Activated T-helper 1 cell treated with anti-CD3 and anti-CD28 coated beads, Interleukin-2, amount 50 U/mL, for 16 hours (primary cell): Measurements from ENCODE around the gene ACACA.
"Not testable (repeated sequence)": the region's sequence is repeated elsewhere in the genome, so short reads cannot be mapped to it uniquely, and the experiment has no call there.

Experiments
- DNase-seq, 2 donors: peaks; one replicate each; pipeline ENCODE4 v3.0.0-alpha.2; 2020; ENCODE audit warnings: low read depth in 1 of 2, low spot score in 1 of 2

The ACACA gene

DNA sequence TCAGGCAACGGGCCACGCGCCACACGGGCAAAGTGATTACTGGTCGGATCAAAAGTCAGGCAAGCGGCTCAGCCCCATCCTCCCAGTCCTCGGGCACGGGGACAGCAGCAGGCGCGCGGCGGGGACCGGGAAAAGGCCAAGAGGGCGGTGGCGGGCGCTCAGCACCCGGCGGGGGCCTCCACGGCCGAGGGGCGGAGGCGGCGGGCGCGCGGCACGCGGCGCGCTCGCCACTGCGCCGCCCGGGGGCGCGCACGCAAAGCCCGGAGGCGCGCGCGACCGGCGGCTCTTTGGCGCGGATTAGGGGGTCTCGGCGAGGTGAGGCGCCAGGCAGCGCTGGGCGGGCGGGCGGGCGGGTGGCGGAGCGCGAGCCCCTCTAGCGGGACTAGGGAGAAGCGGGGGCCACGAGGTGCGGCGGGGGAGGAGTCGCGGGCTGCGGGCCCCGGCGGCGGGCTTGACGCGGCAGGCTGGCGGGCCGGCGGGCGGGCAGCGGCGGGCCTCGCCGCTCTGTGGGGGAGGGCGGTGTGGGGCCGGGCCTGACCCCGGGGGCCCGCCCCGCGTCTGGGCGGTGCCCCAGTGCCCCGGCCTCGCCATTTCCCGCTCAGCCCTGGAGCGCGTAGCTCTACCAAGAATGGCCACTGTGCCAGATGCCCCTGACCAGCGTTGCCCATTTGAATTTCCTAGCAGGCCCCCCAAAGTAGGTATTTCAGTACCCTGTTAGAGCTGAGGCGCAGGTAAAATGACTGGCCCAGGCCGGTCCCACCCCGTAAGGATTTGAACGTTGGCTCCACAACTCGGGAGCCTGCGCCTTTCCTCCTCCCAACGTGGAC is at the start of gene ACACA, which contains the start of gene TADA2A:
ACACA (minus strand) TSS at position 202 of the 827 bp plus-strand sequence. CDS start 537 bp downstream, outside the sequence.
TADA2A (plus strand) TSS at position 252 of the 827 bp plus-strand sequence. CDS start 4,480 bp downstream, outside the sequence.
- peak; percentile 43 to 67 for DNase-seq

DNA sequence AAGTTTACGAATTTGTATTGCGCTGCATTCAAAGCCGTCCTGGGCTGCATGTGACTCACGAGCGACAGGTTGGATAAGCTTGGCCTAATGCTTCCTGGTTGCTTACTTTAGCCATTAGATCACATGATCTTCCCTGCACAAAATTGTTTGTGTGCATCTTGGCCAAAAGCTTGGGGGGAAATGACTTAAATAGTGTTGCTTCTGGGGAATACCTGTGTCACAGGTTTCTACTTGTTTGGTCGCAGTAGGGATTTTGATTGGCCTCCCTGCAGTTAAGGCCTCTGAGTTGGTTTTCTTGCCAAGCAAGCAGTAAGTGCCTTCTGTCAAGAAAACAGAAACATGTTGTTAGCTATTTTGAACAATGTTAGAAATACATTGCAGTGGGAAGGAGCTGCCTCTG is 43.5 kb upstream of the ACACA start:
- DNase-seq: no peak

DNA sequence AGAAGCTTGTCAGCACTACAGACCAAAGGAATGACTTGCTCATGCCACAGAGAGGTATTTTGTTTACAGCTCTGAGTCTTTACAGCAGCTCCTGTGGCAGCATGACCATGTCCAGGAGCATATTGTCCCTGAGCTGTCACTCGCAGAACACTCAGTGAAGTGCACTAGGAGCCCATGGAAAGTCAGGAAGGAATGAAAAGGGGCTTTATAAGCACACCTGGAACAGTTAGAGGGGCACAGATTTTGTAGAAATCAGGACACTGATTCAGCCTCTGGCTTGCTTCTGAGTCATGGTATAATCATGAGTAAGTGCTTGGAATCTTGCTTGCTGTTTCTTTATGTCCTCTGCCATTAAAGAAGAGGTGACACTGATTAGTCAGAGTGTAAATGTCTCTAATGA is 41.0 kb upstream of the ACACA start:
- no peak for DNase-seq

DNA sequence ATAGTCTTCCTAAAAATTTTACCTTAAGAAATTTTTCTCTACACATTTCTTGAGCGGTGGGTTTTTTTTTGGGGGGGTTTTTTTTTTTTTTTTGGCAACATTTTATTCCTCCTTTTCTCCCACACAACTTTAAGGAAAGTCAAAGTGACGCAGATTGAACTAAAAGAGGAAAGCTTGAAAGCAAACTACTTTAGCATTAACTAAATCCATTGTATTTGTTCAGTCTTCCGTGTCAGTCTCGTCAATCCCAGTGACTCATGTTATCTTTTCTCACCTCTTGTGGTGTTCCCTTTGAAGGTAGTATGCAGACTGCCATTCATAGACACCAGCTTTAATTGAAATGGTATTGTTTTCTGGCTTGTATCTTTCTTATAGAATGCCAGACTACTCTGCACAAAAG is 39.4 kb upstream of the ACACA start:
- no peak for DNase-seq

DNA sequence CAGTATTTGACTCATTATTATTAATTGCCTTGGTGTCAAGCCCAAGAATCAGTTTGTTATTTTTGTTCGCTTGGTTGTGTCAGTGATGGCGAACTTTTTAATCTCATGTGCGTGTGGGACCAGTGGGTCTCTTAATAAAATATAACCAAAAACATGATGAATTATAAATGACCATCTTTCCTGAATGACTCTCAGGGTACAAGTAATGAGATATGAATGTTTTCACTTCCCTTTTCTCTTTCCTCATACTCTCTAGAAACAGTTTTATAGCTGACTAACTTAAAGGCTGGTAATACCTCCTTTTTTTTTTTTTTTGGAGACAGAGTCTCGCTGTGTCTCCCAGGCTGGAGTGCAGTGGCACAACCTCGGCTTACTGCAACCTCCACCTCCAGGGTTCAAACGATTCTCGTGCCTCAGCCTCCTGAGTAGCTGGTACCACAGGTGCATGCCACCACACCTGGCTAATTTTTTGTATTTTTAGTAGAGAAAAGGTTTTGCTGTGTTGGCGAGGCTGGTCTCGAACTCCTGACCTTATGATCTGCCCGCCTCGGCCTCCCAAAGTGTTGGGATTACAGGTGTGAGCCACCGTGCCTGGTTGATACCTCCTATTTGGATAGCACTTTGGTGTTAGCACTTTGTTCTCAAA is 34.9 kb upstream of the ACACA start:
- not testable (repeated sequence) for DNase-seq

DNA sequence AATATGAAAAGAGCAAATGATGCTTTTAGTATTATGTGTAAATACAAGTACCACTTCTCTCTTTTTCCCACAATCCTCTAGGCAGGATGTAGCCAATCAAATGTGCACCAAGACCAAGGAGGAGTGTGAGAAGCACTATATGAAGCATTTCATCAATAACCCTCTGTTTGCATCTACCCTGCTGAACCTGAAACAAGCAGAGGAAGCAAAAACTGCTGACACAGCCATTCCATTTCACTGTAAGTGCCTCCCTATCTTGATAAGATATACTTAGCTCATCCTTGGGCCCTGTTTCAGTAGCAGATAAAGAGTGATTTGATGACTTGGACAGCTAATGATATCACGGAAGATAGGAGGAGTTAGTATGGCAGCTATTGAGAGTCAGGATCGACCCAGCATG is 33.8 kb upstream of the ACACA start:
- no peak for DNase-seq

DNA sequence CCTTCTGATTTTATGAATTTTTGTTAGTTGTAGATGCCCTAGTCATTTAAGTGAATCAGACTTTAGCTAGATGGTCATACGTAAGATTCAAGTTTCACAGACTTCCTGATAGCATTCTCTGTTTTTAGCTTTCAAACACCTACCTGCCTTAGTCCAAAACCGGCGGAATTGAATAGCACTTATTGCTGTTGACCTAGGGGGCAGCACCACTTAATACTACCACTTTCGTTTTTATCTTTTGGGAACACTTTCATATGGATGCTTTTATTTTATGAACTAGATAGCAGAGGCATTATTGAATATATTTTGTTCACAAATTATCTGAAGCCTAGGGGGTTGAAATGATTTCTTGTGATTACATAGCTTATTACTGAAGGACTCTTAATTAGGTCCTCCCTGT is 31.5 kb upstream of the ACACA start:
- DNase-seq: no peak

DNA sequence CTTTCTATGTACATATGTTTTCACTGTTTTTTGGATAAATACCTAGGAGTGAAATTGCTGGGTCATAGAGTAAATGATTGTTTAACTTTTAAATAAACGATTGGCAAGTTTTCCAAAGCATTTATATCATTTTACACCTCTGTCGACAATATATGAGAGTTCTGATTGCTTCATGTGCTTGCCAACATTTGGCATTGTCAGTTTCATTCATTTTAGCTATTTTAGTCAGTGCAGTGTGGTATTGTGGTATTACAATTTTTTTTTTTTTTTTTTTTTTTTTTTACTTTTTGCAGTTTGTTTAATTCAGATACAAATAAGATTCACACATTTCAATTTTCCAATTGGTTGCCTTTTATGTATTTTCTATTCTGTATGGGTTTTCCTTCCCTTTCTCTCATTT is 26.0 kb upstream of the ACACA start:
- no peak for DNase-seq

DNA sequence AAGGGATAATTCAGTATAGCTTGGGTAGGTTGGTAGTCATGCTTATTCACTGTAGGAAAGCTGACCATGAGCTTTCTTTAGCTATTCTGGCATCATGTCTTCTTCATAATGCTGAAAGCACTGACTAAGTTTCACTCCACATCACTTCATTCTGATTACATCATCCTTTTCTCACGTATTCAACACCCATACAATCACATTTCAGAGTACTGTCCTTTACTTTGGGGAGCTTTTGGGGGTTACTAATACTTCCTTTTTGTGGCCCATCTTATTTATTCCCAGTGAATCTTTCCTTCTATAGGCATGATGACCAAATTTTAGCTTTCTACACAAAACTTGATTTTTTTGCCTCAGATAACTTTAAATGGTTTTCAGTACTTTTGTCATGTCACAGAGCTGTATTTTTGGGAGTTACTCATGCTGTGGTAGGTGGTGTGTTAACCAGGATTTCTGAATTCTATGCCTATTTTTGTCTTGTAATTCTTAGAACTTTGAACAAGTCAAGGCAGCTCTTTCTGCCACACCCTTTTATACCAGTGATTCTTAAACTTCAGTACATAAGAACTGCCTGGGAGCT is 23.5 kb upstream of the ACACA start:
- no peak for DNase-seq

DNA sequence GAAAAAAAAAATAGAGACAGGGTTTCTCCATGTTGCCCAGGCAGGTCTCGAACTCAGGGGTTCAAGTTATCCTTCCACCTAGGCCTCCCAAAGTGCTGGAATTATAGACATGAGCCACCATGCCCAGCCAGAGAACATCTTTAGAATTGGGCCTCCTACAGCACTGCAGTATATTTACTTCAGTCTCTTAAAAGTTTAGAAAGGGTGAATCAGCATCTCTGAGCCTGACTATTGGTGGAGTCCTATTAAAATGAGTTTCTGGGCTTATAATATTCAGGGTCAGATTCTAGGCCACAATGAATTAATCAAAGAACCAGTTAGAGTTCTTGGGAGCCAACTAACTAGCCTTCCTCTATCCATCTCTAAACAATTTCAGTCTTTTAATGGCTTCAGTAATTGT is 22.8 kb upstream of the ACACA start:
- DNase-seq: no peak

DNA sequence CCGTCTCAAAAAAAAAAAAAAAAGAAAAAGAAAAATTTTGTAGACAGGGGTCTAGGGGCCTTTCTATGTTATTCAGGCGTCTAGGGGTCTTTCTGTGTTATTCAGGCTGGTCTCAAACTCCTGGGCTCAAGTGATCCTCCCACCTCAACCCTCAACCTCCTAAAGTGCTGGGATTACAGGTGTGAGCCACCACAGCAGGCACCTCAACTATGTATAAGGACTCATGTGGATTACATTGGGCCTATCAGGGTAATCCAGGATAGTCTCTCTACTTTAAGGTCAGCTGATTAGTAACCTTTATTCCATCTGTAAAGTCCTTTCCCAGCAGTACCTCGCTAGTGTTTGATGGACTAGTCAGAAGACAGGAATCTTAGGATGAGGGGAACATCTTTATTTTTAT is 22.4 kb upstream of the ACACA start:
- no peak for DNase-seq

DNA sequence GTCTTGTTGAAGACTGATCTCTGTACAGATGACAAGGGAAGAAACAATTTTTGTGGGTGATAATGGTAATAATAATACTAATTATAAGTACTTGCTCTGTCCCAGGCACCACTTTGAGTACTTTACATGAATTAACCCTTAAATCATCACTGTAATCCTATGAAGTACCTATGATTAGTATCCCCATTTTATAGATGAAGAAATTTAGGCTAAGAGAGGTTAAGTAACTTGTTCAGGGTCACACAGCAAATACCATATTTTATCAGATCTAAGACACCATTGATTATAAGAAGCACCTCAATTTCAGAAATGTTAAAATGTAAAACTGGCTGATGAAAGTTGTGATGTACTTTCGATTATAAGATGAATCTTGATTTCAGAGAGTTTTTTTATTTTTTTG is 18.6 kb upstream of the ACACA start:
- DNase-seq: no peak

DNA sequence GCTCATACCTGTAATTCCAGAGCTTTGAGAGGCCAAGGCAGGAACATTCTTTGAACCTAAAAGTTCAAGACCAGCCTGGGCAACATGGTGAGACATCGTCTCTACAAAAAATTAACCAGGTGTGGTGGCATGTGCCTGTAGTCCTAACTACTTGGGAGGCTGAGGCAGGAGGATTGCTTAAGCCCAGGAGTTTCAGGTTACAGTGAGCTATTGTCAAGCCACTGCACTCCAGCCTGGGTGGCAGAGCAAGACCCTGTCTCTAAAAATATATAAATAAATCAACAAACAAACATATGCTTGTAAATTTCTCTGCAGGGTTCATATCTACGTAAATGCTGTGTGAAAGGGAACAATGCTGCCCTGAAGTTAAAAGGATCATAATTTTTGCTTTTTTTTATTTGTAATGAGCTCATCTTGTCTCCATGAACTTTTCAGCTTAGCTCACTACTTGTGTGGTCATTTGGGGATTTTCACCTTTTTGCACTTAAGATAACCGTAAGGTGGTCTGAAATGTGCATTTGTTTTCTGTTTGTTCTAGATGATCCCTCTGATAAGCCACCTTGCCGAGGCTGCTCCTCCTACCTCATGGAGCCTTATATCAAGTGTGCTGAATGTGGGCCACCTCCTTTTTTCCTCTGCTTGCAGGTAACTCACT is 16.5 kb upstream of the ACACA start:
- DNase-seq: no peak

DNA sequence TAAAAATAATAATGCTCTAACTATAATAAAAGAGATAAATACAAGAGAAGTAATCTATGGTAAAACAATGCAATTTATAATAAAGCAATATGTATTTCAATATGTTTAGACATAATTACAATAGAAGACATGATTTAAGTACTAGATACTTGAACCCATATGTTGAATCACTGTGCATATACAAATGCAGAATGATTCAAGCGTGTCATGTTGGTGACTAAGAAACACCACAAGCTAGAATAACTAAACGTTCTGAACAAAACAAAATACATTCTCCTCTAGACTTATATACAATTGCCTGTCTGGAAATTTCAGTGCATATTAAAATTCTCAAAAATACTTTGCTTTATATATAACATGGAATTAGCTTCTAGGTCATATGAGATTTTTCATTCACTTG is 11.2 kb upstream of the ACACA start:
- DNase-seq: no peak

DNA sequence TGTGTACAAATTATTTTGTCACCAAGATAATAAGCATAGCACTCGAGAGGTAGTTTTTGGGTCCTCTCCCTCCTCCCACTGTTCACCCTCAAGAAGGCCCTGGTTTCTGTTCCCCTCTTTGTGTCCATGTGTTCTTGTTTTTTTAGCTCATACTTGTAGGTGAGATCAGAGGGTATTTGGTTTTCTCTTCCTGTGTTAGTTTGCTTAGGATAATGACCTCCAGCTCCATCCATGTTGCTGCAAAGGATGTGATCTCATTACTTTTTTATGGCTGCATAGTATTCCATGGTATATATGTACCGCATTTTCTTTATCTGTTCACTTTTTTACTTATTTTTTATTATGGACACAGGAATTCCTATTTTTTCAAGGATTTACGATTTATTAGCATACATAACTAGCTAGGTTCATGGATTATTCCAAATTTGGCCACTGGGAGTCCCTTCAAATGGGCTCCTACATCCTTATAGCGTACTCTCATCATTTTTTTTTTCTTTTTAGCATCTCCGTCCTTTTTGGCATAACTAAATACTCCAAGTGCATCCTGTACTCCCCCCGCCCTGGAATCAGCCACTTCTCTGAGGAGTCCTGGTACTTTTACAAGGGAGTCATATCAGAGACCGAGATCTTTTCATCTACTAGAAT is 7.4 kb upstream of the ACACA start:
- no peak for DNase-seq

DNA sequence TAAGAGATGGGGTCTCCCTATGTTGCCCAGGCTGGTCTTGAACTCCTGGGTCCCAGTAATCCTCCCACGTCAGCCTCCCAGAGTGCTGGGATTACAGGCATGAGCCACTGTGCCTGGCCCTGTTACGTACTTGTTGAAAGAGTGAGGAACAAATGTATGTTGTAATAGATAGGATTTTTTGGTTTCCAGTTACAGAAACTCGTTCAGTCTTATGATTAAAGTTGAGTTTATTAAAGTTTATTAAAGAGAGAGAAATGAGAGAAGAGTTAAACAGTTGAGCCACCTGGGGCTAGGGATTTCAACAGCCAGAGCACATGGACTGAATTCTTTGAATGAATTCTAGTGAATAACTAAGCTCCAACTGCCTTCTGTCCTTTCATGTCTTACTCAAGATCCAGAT is 3.7 kb upstream of the ACACA start:
- no peak for DNase-seq

DNA sequence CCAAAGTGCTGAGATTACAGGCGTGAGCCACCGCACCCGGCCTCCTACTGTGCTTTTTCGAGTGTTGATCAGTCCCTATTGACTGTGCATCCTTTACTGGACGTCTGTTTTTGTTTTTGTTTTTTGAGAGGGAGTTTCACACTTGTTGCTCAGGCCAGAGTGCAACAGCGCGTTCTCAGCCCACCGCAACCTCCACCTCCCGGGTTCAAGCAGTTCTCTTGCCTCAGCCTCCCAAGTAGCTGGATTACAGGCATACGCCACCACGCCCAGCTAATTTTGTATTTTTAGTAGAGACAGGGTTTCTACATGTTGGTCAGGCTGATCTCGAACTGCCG is 1.5 kb upstream of the ACACA start:
- DNase-seq: not testable (repeated sequence)

DNA sequence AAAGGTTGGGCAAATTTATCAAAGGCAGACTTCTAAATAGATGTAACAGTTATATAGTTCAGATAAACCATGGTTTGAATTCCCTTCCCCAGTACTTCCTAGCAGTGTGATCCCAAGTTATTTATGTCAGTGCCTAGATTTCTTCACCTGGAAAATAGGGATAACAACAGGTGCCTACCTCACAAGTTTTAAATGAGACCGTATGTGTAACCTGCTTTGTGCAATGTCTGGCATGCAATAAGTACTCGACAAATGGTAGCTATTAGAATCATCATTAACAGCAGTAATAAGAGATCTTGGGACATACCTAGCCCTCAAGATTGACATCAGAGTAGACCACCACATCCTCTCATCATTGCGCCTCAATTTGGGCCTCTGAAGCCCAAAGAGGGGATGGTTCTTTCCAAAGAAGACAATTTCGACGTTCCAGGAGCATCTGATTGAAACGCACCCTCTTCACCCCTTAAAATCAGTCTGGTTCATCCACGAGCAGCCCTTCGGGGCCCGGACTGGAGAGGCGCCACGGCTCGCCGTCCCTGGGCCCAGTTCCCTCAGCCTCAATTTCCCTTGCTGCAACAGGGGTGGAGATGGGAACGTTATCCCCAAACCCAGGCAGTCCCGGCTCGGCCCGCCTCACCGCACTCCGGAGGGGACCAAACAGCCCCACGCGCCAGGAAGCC is 541 bp downstream of the ACACA start:
- DNase-seq: no peak

DNA sequence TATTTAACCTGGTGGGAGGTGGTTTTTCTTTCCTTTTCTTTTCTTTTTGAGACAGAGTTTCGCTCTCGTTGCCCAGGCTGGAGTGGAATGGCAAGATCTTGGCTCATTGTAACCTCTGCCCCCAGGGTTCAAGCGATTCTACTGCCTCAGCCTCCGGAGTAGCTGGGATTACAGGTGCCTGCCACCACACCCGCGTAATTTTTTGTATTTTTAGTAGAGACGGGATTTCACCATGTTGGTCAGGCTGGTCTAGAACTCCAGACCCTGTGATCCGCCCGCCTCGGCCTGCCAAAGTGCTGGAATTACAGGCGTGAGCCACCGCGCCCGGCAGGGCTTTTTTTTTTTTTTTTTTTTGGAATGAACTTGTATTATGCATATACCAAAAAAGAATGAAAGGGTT is 1.1 kb downstream of the ACACA start:
- DNase-seq: not testable (repeated sequence)

DNA sequence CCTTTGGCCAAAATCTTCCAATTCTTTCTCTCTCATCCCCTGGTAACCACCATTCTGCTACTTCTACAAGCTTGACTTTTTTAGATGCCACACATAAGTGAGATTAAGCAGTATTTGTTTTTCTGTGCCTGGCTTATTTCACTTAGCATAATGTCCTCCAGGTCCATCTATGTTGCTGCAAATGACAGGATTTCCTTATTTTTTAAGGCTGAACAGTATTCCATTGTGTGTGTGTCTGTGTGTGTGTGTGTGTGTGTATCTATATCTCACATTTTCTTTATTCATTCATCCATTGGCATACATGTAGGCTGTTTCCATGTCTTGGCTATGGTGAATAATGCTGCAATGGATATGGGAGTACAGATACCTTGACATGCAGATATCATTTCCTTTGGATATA is 6.1 kb downstream of the ACACA start:
- no peak for DNase-seq

DNA sequence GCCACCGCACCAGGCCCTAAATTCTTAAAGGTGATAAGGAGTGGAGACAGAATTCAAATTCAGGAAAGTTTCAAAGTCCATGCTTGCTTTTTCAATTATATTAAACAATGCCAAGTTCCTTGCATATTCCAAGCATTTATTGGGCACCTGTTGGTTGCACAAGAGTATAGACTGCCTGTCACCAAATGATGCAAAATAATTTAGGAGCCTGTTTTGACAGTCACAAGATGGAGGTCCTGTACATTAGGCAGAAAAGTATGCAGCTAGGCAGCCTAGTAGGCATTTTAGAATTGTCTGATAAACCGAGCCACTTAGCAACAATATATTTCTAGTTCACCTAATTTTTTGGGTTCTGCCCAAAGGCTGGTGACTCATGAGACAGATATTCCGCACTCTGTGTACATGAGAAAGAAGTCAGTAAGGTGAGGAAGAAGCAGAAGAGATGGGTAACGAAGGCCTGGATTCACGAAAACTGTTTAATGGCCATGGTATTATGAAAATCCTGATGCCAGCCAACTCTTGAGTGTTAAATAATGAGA is 7.3 kb downstream of the ACACA start:
- no peak for DNase-seq
